CD4-positive, alpha-beta T cell treated with Interleukin-6 at 100 ng/mL for 8 hours (primary cell): ENCODE data around the gene PCNX1.
"Not testable (repeated sequence)": the region's sequence is repeated elsewhere in the genome, so short reads cannot be mapped to it uniquely, and the experiment has no call there.

Experiments
- DNase-seq: peaks from one replicate; pipeline ENCODE4 v3.0.0-alpha.2; 2020; ENCODE audit warnings: mixed read lengths, low spot score

The PCNX1 gene

GRCh38 chr14:70962935-70963334, 55.7 kb downstream of the PCNX1 start:
- no peak for DNase-seq

GRCh38 chr14:70964492-70964891, 57.2 kb downstream of the PCNX1 start:
- DNase-seq, result no peak

DNA sequence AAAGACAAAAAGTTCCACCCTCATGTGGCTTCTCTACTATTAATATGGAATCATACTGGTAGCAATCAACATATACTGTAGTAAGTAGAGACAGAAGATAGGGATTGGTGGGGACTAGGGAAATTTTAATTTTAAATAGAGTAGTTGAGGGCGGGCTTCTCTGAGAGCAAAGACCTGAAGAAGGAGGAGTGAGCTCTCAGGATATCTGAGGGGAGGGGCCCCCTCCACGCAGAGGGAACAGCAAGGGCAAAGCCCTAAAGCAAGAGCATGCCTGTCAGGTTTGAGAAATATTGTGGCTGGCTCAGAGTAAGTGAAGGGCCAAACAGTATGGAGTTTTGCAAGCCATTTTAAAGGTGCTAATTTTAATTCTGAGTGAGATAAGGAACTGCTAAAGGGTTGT, 64.3 kb downstream of the PCNX1 start:
- DNase-seq, result no peak

GRCh38 chr14:70972107-70972976, 65.1 kb downstream of the PCNX1 start:
- DNase-seq, result peak; percentile 82

GRCh38 chr14:70976591-70976990, 69.3 kb downstream of the PCNX1 start:
- no peak for DNase-seq

- no peak for DNase-seq
These were observed 74.0 kb downstream of the PCNX1 start for GRCh38 chr14:70981000-70981952.

DNA sequence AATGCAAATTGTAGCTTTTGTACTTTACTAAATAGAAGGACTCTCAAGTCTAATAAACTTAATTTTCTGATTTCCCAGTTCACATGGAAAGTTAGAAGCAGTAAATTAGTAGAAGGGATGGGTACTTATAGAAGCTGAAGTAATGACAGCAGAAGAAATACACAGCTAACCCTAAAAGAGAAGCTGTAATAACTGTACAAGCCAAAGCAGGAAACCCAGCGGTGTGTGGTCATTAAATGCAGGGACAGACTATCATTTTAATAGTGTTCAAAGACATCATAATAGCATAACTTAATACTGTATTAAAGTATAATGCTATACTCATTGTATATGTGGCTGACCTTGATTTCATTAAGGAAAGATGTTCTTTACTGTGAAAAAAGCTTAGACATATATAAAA, 74.9 kb downstream of the PCNX1 start:
- DNase-seq, result no peak

DNA sequence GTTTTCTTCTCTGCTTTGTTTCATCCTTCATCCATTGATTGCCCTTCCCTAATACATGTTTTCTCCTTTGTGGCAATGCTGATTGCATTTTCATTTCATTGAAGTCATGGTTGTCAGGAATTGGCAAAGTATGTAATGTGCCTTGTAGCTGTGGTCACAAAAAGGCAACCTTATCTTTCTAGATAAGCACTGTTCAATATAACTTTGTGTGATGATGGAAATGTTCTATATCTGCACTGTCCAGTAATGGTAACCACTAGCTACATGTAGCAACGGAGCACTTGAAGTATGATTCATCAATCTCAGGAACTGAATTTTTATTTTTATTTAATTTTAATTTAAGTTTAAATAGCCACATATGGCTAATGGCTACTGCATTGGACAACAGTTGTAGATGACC, 79.8 kb downstream of the PCNX1 start:
- DNase-seq, result no peak

DNA sequence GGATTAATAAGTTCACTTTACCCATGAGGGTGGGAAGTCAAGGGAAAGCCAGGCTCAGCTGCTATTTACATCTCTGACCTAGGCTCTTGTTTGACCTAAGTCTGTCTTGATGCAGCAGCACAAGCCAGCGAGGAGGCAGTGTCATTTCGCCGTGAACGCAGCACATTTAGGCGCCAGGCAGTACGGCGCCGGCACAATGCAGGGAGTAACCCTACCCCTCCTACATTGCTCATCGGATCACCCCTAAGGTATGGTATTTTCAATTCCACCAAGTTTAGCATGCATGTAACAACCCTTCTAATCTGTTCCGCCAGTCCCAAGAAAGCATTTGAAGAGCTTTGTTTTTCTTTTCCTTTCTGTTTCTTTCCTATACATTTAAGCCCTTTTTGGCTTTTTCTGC, 81.2 kb downstream of the PCNX1 start:
- peak; percentile 33 for DNase-seq

DNA sequence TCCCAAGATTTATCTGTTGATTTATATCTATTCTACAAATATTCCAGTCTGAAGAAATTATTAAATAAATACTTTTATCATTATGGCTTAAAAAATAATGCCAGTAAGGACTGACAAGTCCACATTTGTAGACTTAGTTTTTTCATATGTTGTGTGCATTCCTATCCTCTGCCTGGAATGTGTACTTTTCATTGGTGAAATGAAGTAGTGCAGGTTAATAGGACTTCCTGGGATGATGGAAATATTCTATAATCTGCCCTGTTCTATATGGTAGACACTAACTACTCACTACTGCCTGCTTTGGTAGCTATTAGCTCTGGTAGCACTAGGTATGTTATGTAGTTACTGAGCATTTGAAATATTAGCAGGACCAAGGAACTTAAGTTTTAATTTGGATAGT, 86.7 kb downstream of the PCNX1 start:
- DNase-seq, result no peak

DNA sequence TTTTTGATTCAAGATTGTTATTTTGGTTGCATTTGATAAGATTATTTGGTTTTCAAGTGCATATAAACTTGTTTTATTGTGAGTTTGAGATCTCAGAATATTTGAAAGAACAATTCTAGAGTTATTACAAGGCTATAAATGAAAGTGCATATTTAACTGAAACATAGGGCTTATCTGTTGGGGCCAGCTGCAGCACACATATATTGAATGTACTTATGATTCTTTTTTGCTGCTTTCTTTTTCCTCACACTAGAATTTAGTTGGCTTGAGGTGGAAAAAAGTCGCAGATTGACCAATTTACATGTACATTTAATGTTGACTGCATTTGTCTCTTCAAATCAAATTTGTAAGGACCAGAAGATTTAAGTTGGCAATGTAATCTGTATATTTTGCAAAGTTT, 88.0 kb downstream of the PCNX1 start:
- DNase-seq, result no peak

DNA sequence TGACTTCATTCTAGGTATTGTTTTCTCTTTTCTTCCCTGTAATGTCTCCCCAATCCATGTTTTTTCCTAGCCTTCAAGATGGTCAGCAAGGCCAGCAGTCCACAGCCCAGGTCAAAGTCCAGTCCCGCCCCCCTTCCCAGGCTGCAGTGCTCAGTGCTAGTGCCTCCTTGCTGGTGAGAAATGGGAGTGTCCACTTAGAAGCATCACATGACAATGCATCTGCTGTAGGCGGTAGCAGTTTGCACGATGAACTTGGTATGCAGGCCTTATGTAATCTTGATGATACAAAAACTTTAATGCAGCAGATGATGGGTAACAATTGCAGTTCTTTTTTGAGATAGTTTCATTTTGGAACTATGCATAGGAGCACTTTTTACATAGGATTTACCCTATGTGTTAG, 88.4 kb downstream of the PCNX1 start:
- DNase-seq, result no peak

DNA sequence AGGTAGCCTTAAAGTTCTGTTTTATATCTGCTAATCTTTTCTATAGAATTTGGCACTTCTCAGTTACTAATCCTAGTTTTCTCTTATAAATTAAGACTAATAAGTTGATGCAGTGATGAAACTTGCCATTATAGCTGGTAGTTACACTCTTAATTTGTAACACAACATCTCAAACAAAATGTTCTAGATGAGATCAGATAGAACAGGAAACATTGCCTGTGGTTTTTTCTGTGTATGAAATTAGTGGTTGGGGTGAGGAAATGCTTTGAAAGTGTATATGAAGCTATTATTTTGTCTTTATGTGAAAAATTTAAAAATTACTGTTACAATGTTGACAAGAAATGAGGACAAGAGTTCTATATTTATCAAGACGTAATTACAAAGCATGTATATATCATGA, 91.9 kb downstream of the PCNX1 start:
- peak; percentile 61 for DNase-seq

DNA sequence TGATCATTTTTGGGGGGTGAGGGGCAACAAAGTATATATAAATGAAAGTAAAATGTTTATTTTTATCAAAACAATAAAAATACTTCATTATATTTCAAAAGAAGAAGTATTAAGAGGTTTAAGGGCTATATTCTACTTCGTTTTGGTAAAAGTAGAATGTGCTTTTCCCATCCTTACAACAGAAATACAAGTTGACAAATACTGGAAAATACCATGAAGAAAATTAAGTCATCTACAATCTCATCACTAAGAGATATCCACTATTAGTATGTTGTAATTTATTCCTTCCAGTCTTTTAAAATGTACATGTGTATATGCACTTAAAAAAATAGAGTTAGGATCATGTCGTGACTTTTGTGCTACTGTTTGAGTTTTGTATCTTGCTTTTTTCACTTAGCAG, 92.8 kb downstream of the PCNX1 start:
- DNase-seq, result no peak

DNA sequence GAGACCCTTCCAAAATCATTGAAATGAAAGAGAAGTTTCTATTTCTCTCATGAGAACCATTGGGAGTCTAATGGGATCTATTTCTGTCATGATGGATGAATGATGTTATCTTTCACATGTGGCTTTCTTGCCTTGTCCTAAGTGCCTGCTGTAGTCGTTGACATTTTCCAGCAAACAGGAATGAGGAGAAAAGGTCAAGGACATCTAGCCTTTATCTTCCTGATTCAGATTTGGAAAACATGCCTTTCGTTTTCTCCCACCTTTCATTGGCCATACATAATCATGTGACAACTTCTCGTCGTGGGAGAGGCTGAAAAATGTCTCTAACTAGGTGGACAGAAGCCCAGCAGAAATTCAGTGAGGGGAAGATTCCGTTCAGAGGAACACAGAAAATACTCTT, 94.5 kb downstream of the PCNX1 start:
- DNase-seq, result no peak

DNA sequence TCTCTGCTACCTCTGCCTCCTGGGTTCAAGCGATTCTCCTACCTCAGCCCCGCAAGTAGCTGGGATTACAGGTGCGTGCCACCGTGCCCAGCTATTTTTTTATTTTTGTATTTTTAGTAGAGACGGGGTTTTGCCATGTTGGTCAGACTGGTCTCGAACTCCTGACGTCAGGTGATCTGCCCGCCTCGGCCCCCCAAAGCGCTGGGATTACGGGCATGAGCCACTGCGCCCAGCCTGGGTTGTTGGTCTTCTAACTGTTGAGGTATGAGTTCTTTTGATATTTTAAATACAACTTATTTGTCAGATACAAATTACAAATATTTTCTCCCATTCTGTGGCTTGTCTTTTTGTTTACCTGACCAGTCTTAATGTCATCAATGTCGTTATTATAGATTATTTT, 95.9 kb downstream of the PCNX1 start:
- DNase-seq, result no peak

DNA sequence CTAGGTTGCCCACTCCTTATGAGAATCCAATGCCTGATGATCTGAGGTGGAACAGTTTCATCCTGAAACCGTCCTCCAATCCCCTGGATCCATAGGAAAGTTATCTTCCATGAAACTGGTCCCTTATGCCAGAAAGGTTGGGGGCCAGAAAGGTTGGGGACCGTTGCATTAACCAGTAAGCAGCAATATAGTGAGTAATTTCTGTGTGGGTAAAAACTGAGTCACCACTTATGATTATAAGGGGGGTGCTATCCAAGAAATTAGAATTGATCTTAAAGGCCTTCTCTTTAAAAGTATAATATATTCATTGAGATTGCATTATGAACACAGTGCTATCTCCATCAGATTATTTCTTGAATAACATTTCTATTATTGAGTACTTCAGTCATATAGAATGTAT, 97.2 kb downstream of the PCNX1 start:
- DNase-seq, result no peak

- DNase-seq, result no peak
These were observed 97.8 kb downstream of the PCNX1 start for GRCh38 chr14:71005076-71005475.

- no peak for DNase-seq
These were observed 98.9 kb downstream of the PCNX1 start for GRCh38 chr14:71006200-71006563.

GRCh38 chr14:71011479-71011878, 104.2 kb downstream of the PCNX1 start:
- DNase-seq, result peak; percentile 8

DNA sequence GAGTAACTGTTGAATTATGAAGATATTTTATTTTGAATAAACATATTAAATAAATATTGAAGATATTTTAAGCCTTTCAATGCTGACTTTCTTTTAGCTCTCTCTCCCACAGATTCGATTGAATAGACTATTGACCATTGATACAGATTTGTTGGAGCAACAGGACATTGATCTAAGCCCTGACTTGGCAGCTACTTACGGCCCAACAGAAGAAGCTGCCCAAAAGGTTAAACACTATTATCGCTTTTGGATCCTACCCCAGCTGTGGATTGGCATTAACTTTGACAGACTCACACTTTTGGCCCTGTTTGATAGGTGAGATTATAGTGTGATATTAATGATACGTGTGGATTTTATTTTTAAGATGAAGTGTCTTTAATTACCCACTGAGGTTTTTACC, 105.6 kb downstream of the PCNX1 start:
- DNase-seq, result no peak

- DNase-seq, result no peak
These were observed 106.4 kb downstream of the PCNX1 start for GRCh38 chr14:71013551-71014192.

DNA sequence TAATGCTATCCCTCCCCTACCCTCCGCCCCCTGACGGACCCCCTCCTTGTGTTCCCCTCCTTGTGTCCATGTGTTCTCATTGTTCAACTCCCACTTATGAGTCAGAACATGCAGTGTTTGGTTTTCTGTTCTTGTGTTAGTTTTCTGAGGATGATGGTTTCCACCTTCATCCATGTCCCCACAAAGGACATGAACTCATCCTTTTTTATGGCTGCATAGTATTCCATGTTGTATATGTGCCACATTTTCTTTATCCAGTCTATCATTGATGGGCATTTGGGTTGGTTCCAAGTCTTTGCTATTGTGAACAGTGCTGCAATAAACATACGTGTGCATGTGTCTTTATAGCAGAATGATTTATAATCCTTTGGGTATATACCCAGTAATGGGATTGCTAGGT, 112.7 kb downstream of the PCNX1 start:
- not testable (repeated sequence) for DNase-seq
